ENCODE measurements around the gene FLT3.
A peak's percentile ranks its signal among the peaks of the same experiment; 100 is the strongest.

Gene FLT3

GRCh38 chr13:27970382-27971235, 129.8 kb downstream of the FLT3 start:
- peaks cover 90% of the 10 kb centered on the region for H3K27me3 ChIP-seq (ENCODE audit: insufficient read depth, poor library complexity, severe bottlenecking)
- DNase-seq (ENCODE audit: low read depth in 1 of 2, low spot score in 1 of 2): no peak
- H3K4me3 ChIP-seq (replicated peaks; ENCODE audit: insufficient read depth, low read length): no peak overlapping the region
- TF ChIP-seq GABPA (IDR thresholded peaks at IDR 0.05; ENCODE audit: low read depth) (no peak), SPI1 (IDR thresholded peaks at IDR 0.05; ENCODE audit: borderline replicate concordance, low read depth) (no peak), CTCF (IDR thresholded peaks at IDR 0.05; ENCODE audit: insufficient read depth, low read length) (no peak), POLR2AphosphoS5 (IDR thresholded peaks at IDR 0.05; ENCODE audit: low read depth) (no peak), REST (IDR thresholded peaks at IDR 0.05; ENCODE audit: insufficient replicate concordance, low read depth) (no peak)
- no peak overlapping the region for H3K27ac ChIP-seq (replicated peaks)

- no peak overlapping the region for H3K27ac ChIP-seq (replicated peaks)
- TF ChIP-seq SPI1 (IDR thresholded peaks at IDR 0.05; ENCODE audit: borderline replicate concordance, low read depth) (no peak), GABPA (IDR thresholded peaks at IDR 0.05; ENCODE audit: low read depth) (no peak), POLR2AphosphoS5 (IDR thresholded peaks at IDR 0.05; ENCODE audit: low read depth) (no peak), CTCF (IDR thresholded peaks at IDR 0.05; ENCODE audit: insufficient read depth, low read length) (no peak), REST (IDR thresholded peaks at IDR 0.05; ENCODE audit: insufficient replicate concordance, low read depth) (no peak)
- no peak for DNase-seq (ENCODE audit: low read depth in 1 of 2, low spot score in 1 of 2)
- H3K27me3 ChIP-seq (ENCODE audit: insufficient read depth, poor library complexity, severe bottlenecking): peaks cover 92% of the 10 kb centered on the region
- H3K4me3 ChIP-seq (replicated peaks; ENCODE audit: insufficient read depth, low read length): no peak overlapping the region
Measured at GRCh38 chr13:27969866-27970229, 130.5 kb downstream of the FLT3 start.

GRCh38 chr13:27969082-27969865, 131.1 kb downstream of the FLT3 start, which contains the start of gene CDX2:
TSS of gene CDX2 (minus strand) at chr13:27969315. CDS start at chr13:27969006, 309 bp downstream.
- no peak within 1 kb of the TSS for H3K27ac ChIP-seq (replicated peaks)
- TF ChIP-seq GABPA (IDR thresholded peaks at IDR 0.05; ENCODE audit: low read depth): no peak
- no peak for TF ChIP-seq POLR2AphosphoS5 (IDR thresholded peaks at IDR 0.05; ENCODE audit: low read depth)
- TF ChIP-seq SPI1 (IDR thresholded peaks at IDR 0.05; ENCODE audit: borderline replicate concordance, low read depth): no peak
- TF ChIP-seq CTCF (IDR thresholded peaks at IDR 0.05; ENCODE audit: insufficient read depth, low read length): no peak
- no peak for TF ChIP-seq REST (IDR thresholded peaks at IDR 0.05; ENCODE audit: insufficient replicate concordance, low read depth)
- H3K4me3 ChIP-seq (replicated peaks; ENCODE audit: insufficient read depth, low read length): peak within 1 kb of the TSS; percentile 32
- H3K27me3 ChIP-seq (ENCODE audit: insufficient read depth, poor library complexity, severe bottlenecking): peaks cover 89% of the 10 kb centered on the region
- DNase-seq (ENCODE audit: low read depth in 1 of 2, low spot score in 1 of 2): no peak

Data from HL-60 (cell line).